HG03558 (cell line): ENCODE data around the gene TWNK.

ENCODE experiments used
- ATAC-seq: cut with Tn5 transposase; IDR thresholded peaks from one replicate; pipeline ENCODE4 v1.9.1; 2021; ENCODE audit warnings: moderate number of reproducible peaks; ENCODE audit not compliant: unreplicated experiment; ENCODE audit errors: extremely low read depth

The TWNK gene

GRCh38 chr10:101007915-101008822 is 20.8 kb downstream of the TWNK start:
- ATAC-seq = no peak

- no peak for ATAC-seq
Observed at GRCh38 chr10:101008823-101009423, 21.6 kb downstream of the TWNK start.

GRCh38 chr10:101010329-101010728 is 23.0 kb downstream of the TWNK start:
- ATAC-seq = no peak

- no peak for ATAC-seq
Observed at GRCh38 chr10:101011517-101012423, 24.4 kb downstream of the TWNK start.

GRCh38 chr10:101012525-101013364 is 25.4 kb downstream of the TWNK start:
- no peak for ATAC-seq

- no peak for ATAC-seq
Observed at GRCh38 chr10:101013365-101013825, 26.1 kb downstream of the TWNK start.

GRCh38 chr10:101014230-101014884 is 27.0 kb downstream of the TWNK start:
- no peak for ATAC-seq

- no peak for ATAC-seq
Observed at GRCh38 chr10:101014966-101015581, 27.7 kb downstream of the TWNK start.

GRCh38 chr10:101015582-101015973 is 28.2 kb downstream of the TWNK start:
- ATAC-seq = no peak

GRCh38 chr10:101016814-101017213 is 29.5 kb downstream of the TWNK start:
- ATAC-seq = no peak

- no peak for ATAC-seq
Observed at GRCh38 chr10:101018118-101018599, 30.8 kb downstream of the TWNK start.

- ATAC-seq = no peak
Observed at GRCh38 chr10:101018600-101019439, 31.5 kb downstream of the TWNK start.

GRCh38 chr10:101019440-101019703 is 32.0 kb downstream of the TWNK start:
- ATAC-seq = no peak

- no peak for ATAC-seq
Observed at GRCh38 chr10:101020427-101021075, 33.2 kb downstream of the TWNK start.

- ATAC-seq = no peak
Observed at GRCh38 chr10:101021239-101021638, 33.9 kb downstream of the TWNK start.

GRCh38 chr10:101021692-101022251 is 34.4 kb downstream of the TWNK start:
- no peak for ATAC-seq
